Small intestine (tissue), 7 donors: ENCODE measurements around the gene C2CD2. TPM values are rescaled to one million over a fixed set of nuclear protein-coding genes. Genes with fewer than 3 reads are reported as not detected.

Experiments used
- DNase-seq, 2 donors: peaks; one replicate each; pipeline versions ENCODE4 v3.0.0 to v3.0.0-alpha.2; 2013
- FAIRE-seq: peaks from 2 replicates; lab custom pipeline; 2012; peaks lifted over from hg19 to GRCh38; lab: Jason Lieb, UNC
- H3K27ac ChIP-seq, 3 donors: one replicate each; pipeline ENCODE4 v1.5.1; 2013; ENCODE audit warnings: low read length in 2 of 3, mild to moderate bottlenecking in 2 of 3, control low read depth in 1 of 3, inconsistent platforms in 1 of 3, low read depth in 1 of 3, moderate library complexity in 1 of 3
- H3K27me3 ChIP-seq, 3 donors: one replicate each; pipeline ENCODE4 v1.6.1; 2013; ENCODE audit warnings: low read length in 3 of 3, inconsistent platforms in 1 of 3; ENCODE audit not compliant: control insufficient read depth in 3 of 3, insufficient read depth in 3 of 3
- H3K36me3 ChIP-seq, 3 donors: one replicate each; pipeline ENCODE4 v1.6.1; 2013; ENCODE audit warnings: low read length in 3 of 3, inconsistent platforms in 1 of 3, low read depth in 1 of 3, mild to moderate bottlenecking in 1 of 3, moderate library complexity in 1 of 3; ENCODE audit not compliant: control insufficient read depth in 3 of 3, insufficient read depth in 2 of 3
- H3K4me1 ChIP-seq, 3 donors: one replicate each; pipeline ENCODE4 v1.6.1; 2013; ENCODE audit warnings: low read length in 2 of 3, inconsistent platforms in 1 of 3, low read depth in 1 of 3, mild to moderate bottlenecking in 1 of 3, moderate library complexity in 1 of 3; ENCODE audit not compliant: control insufficient read depth in 3 of 3, insufficient read depth in 2 of 3
- H3K4me3 ChIP-seq, 3 donors: one replicate each; pipeline ENCODE4 v1.5.1; 2013; ENCODE audit warnings: low read length in 3 of 3, control low read depth in 1 of 3, inconsistent platforms in 1 of 3, low read depth in 1 of 3, mild to moderate bottlenecking in 1 of 3, moderate library complexity in 1 of 3
- H3K9me3 ChIP-seq, 2 donors: one replicate each; pipeline ENCODE4 v1.6.1; 2013; ENCODE audit warnings: low read depth in 1 of 2, low read length in 1 of 2; ENCODE audit not compliant: control insufficient read depth in 2 of 2, insufficient read depth in 1 of 2
- WGBS, 3 donors: extraction: QIAGEN DNeasy Blood & Tissue Kit; methylation state at CpG; one replicate each; pipeline ENCODE4 v1.1.7; 2013; 5-methylcytosine and 5-hydroxymethylcytosine counted together
- polyA plus RNA-seq, 4 donors: library from polyadenylated mRNA; stranded (reverse) in 3 of 4; unstranded in 1 of 4; fragments of 200-250 nt in 3 of 4; fragments of 120-200 nt in 1 of 4; gene quantifications; one replicate each; pipeline versions ENCODE4 v1.2.1 to v1.2.3, GENCODE V29; 2013
- donor health status: healthy with polysubstance abuse.
- donor health status: control.
- donor health status: control.
- donor health status: Bipolar disorder and iron deficiency.
- donor health status: healthy.

The C2CD2 gene
- polyA plus RNA-seq, 4 donors = 2.2 to 11.1 (median 6.7) TPM

DNA sequence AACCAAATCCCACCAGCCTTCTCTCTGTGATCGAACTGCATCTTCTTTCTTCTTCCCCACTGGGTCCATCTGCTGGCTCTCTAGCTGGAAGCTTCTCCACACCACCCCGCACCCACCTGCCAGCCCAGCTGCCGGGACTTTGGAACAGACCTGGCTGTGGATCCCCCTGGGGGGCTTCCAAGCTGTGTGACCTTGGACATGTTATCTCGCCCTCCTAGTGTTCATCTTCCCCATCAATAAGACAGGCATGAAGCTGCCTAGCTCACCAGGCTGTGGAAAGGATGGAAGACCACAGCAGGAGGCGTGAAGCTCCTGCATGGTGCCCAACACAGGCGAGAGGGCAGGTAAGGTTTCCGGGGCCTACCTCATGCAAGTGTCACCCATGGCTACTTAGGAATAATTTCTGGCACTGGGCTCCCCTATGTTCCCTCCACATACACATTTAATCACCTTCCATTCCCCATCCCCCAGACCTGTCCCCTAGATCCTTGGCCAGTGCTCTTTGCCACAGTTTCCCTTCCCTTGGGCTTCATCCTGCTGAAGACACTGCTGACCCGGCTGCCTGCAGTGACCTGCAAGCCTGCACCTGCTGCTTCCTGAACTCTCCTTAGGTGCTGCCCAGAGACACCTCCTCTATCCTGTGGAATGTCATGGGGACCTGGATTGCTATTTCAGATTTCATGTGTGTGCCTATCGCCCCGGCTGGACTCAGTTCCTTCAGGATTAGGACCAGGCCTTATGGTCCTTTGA, 13.2 kb upstream of the C2CD2 start:
- WGBS, 3 donors = 89 to 91% (median 90%) methylated on average over 10 of the region's 10 CpGs
- H3K36me3 ChIP-seq = no peaks in the 10 kb centered on the region
- DNase-seq (no peak), FAIRE-seq (no peak)
- peaks cover 0 to 3% (median 0%) of the 10 kb centered on the region in 3 donors for H3K27me3 ChIP-seq
- no peak overlapping the region for H3K27ac ChIP-seq
- H3K9me3 ChIP-seq = no peaks in the 10 kb centered on the region
- H3K4me3 ChIP-seq = no peak overlapping the region
- peaks cover 0 to 9% (median 0%) of the 10 kb centered on the region in 3 donors for H3K4me1 ChIP-seq

- FAIRE-seq = no peak
- H3K27ac ChIP-seq = no peak overlapping the region
- no peak overlapping the region for H3K4me3 ChIP-seq
- peaks cover 0 to 9% (median 0%) of the 10 kb centered on the region in 3 donors for H3K4me1 ChIP-seq
- peaks cover 0 to 3% (median 0%) of the 10 kb centered on the region in 3 donors for H3K27me3 ChIP-seq
- WGBS, 3 donors = 81 to 88% (median 85%) methylated on average over 11 of the region's 11 CpGs
- no peak for DNase-seq
- H3K9me3 ChIP-seq = no peaks in the 10 kb centered on the region
- no peaks in the 10 kb centered on the region for H3K36me3 ChIP-seq
Measured at GRCh38 chr21:41966041-41966833, 12.4 kb upstream of the C2CD2 start.

DNA sequence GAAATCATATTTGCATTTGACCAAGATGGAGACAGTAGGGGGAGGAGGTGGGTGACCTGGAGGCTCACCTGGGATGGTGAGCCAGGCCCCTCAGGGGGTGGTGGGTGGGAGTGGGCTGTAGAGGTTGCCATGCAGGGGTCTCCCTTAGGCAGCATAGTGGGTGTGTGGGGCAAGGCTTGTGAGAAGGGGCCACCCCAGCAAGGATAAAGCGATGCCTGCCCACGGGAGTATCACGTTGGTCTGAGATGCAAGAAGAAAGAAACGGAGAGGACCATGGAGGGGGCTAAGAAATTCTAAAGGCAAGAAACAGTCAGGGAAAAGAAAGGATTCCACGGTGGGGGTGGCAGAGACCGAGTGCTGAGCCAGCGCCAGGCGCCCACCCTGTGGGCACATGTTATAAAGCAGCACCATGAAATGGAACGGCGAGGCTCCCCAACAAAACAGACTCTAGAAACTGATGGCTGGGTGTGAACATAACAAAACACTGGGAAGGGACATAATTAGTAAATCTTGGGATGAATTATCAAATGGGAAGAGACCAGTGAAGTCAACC, 11.7 kb upstream of the C2CD2 start:
- Histone ChIP-seq H3K9me3 (no peaks in the 10 kb centered on the region), H3K4me1 (peaks cover 0 to 9% (median 0%) of the 10 kb centered on the region in 3 donors), H3K27ac (no peak overlapping the region), H3K27me3 (peaks cover 0 to 3% (median 0%) of the 10 kb centered on the region in 3 donors), H3K36me3 (no peaks in the 10 kb centered on the region), H3K4me3 (no peak overlapping the region)
- DNase-seq (no peak), FAIRE-seq (no peak)
- whole genome bisulfite sequencing, 3 donors = 88 to 94% (median 89%) methylated on average over 10 of the region's 10 CpGs

GRCh38 chr21:41965045-41965444, 11.2 kb upstream of the C2CD2 start:
- H3K27ac ChIP-seq = no peak overlapping the region
- 37 to 60% (median 49%) methylated on average over 5 of the region's 5 CpGs for WGBS, 3 donors
- DNase-seq (no peak), FAIRE-seq (no peak)
- no peaks in the 10 kb centered on the region for H3K9me3 ChIP-seq
- H3K4me1 ChIP-seq = peaks cover 0 to 9% (median 0%) of the 10 kb centered on the region in 3 donors
- H3K36me3 ChIP-seq = no peaks in the 10 kb centered on the region
- H3K27me3 ChIP-seq = peaks cover 0 to 3% (median 0%) of the 10 kb centered on the region in 3 donors
- no peak overlapping the region for H3K4me3 ChIP-seq

- H3K4me1 ChIP-seq = peaks cover 0 to 8% (median 0%) of the 10 kb centered on the region in 3 donors
- peaks cover 0 to 3% (median 0%) of the 10 kb centered on the region in 3 donors for H3K27me3 ChIP-seq
- no peaks in the 10 kb centered on the region for H3K9me3 ChIP-seq
- H3K27ac ChIP-seq = no peak overlapping the region
- WGBS, 3 donors = 83 to 84% (median 84%) methylated on average over 8 of the region's 8 CpGs
- H3K36me3 ChIP-seq = no peaks in the 10 kb centered on the region
- FAIRE-seq (no peak), DNase-seq (no peak)
- no peak overlapping the region for H3K4me3 ChIP-seq
Measured at GRCh38 chr21:41964171-41964570, 10.4 kb upstream of the C2CD2 start.

- no peak overlapping the region for H3K27ac ChIP-seq
- no peak overlapping the region for H3K4me3 ChIP-seq
- FAIRE-seq (no peak), DNase-seq (no peak)
- H3K9me3 ChIP-seq = no peaks in the 10 kb centered on the region
- peaks cover 0 to 3% (median 0%) of the 10 kb centered on the region in 3 donors for H3K27me3 ChIP-seq
- 87 to 89% (median 88%) methylated on average over 11 of the region's 11 CpGs for WGBS, 3 donors
- H3K36me3 ChIP-seq = no peaks in the 10 kb centered on the region
- H3K4me1 ChIP-seq = no peaks in the 10 kb centered on the region
Measured at GRCh38 chr21:41962425-41962966, 8.7 kb upstream of the C2CD2 start.

DNA sequence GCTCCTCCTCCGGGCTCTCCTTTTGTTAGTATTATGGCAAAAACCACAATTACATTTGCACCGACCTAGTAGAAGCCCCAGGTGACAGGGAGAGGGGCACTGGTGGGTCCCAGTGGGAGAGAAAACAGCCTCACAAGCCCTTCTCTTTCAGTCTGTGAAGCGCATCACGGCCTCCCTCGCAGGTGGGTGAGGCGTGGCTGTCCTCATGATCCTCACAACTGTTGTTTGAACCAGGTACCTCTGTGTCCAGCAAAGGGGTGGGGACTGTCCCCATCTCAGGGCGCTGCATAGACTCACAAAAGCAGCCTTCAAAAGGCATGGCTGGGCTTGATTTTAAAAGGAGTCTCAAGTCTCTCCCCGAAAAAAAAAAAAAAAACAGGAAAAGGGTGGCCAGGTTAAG, 7.9 kb upstream of the C2CD2 start:
- no peak for DNase-seq
- H3K4me3 ChIP-seq = no peak overlapping the region
- FAIRE-seq = no peak
- H3K4me1 ChIP-seq = peaks cover 0 to 6% (median 0%) of the 10 kb centered on the region in 3 donors
- no peak overlapping the region for H3K27ac ChIP-seq
- no peaks in the 10 kb centered on the region for H3K9me3 ChIP-seq
- peaks cover 0 to 3% (median 0%) of the 10 kb centered on the region in 3 donors for H3K27me3 ChIP-seq
- no peaks in the 10 kb centered on the region for H3K36me3 ChIP-seq
- 46 to 64% (median 48%) methylated on average over 8 of the region's 8 CpGs for WGBS, 3 donors

GRCh38 chr21:41961282-41961701, 7.5 kb upstream of the C2CD2 start:
- 77 to 85% (median 83%) methylated on average over 14 of the region's 14 CpGs for WGBS, 3 donors
- peaks cover 0 to 6% (median 0%) of the 10 kb centered on the region in 3 donors for H3K4me1 ChIP-seq
- FAIRE-seq = no peak
- no peak overlapping the region for H3K4me3 ChIP-seq
- H3K27ac ChIP-seq = no peak overlapping the region
- no peaks in the 10 kb centered on the region for H3K9me3 ChIP-seq
- peaks cover 0 to 3% (median 0%) of the 10 kb centered on the region in 3 donors for H3K27me3 ChIP-seq
- no peak for DNase-seq
- no peaks in the 10 kb centered on the region for H3K36me3 ChIP-seq
